H9 (cell line): Measurements from ENCODE around the gene ANKRD27. TPM values are rescaled to one million over a fixed set of nuclear protein-coding genes. Genes with fewer than 3 reads are reported as not detected.
"Not testable (repeated sequence)": the region's sequence is repeated elsewhere in the genome, so short reads cannot be mapped to it uniquely, and the experiment has no call there.

Source experiments
- DNase-seq: peaks from one replicate; pipeline ENCODE4 v3.0.0-alpha.2; 2017
- H2AFZ ChIP-seq: one replicate; pipeline ENCODE4 v1.6.1; 2013; ENCODE audit warnings: mild to moderate bottlenecking, low read length, control low read depth, moderate library complexity
- H2AK5ac ChIP-seq: 2 replicates; pipeline ENCODE4 v1.6.1; 2013; ENCODE audit warnings: low read length, control low read depth, mixed read lengths; ENCODE audit not compliant: insufficient read length
- H2BK120ac ChIP-seq: one replicate; pipeline ENCODE4 v1.6.1; 2013; ENCODE audit warnings: low read depth, mild to moderate bottlenecking, low read length, control low read depth, inconsistent platforms; ENCODE audit not compliant: poor library complexity, severe bottlenecking
- H2BK12ac ChIP-seq: 2 replicates; pipeline ENCODE4 v1.6.1; 2013; ENCODE audit warnings: low read length, control low read depth, mixed read lengths, low read depth; ENCODE audit not compliant: insufficient read length
- H2BK15ac ChIP-seq: 2 replicates; pipeline ENCODE4 v1.6.1; 2013; ENCODE audit warnings: low read depth, low read length, control low read depth
- H2BK20ac ChIP-seq: one replicate; pipeline ENCODE4 v1.6.1; 2013; ENCODE audit warnings: low read depth, mild to moderate bottlenecking, low read length, control low read depth, inconsistent platforms; ENCODE audit not compliant: poor library complexity, severe bottlenecking
- H2BK5ac ChIP-seq: 2 replicates; pipeline ENCODE4 v1.6.1; 2013; ENCODE audit warnings: low read length, control low read depth, mixed read lengths; ENCODE audit not compliant: insufficient read length
- H3K14ac ChIP-seq: 2 replicates; pipeline ENCODE4 v1.6.1; 2013; ENCODE audit warnings: low read length, control low read depth; ENCODE audit not compliant: insufficient read depth
- H3K18ac ChIP-seq: 2 replicates; pipeline ENCODE4 v1.6.1; 2013; ENCODE audit warnings: low read depth, mild to moderate bottlenecking, mixed read lengths, low read length, control low read depth; ENCODE audit not compliant: insufficient read length
- H3K23ac ChIP-seq: 2 replicates; pipeline ENCODE4 v1.6.1; 2013; ENCODE audit warnings: low read length, control low read depth, mixed read lengths, low read depth; ENCODE audit not compliant: insufficient read length
- H3K23me2 ChIP-seq: 2 replicates; pipeline ENCODE4 v1.6.1; 2013; ENCODE audit warnings: low read depth, mild to moderate bottlenecking, mixed read lengths, low read length, control low read depth; ENCODE audit not compliant: insufficient read length, poor library complexity, severe bottlenecking
- H3K27ac ChIP-seq: 2 replicates; pipeline ENCODE4 v1.5.1; 2013; ENCODE audit warnings: low read length, control low read depth, mixed read lengths, low read depth; ENCODE audit not compliant: insufficient read length
- H3K27me3 ChIP-seq: 2 replicates; pipeline ENCODE4 v1.6.1; 2013; ENCODE audit warnings: low read length, control low read depth, inconsistent platforms; ENCODE audit not compliant: insufficient read depth
- H3K4ac ChIP-seq: 2 replicates; pipeline ENCODE4 v1.6.1; 2013; ENCODE audit warnings: low read depth, mild to moderate bottlenecking, control low read depth, inconsistent platforms, low read length, moderate library complexity
- H3K4me1 ChIP-seq: 2 replicates; pipeline ENCODE4 v1.6.1; 2013; ENCODE audit warnings: low read length, control low read depth, inconsistent platforms; ENCODE audit not compliant: insufficient read depth
- H3K4me2 ChIP-seq: 2 replicates; pipeline ENCODE4 v1.6.1; 2013; ENCODE audit warnings: low read length, control low read depth, mixed read lengths; ENCODE audit not compliant: insufficient read length, insufficient read depth
- H3K56ac ChIP-seq: 2 replicates; pipeline ENCODE4 v1.6.1; 2013; ENCODE audit warnings: low read depth, mild to moderate bottlenecking, mixed read lengths, low read length, control low read depth; ENCODE audit not compliant: insufficient read length
- H3K79me1 ChIP-seq: 2 replicates; pipeline ENCODE4 v1.6.1; 2013; ENCODE audit warnings: low read depth, mild to moderate bottlenecking, moderate library complexity, low read length, control low read depth, inconsistent platforms; ENCODE audit not compliant: insufficient read depth, poor library complexity, severe bottlenecking
- H3K79me2 ChIP-seq: 2 replicates; pipeline ENCODE4 v1.6.1; 2013; ENCODE audit warnings: low read length, control low read depth, inconsistent platforms; ENCODE audit not compliant: insufficient read depth
- H3K9ac ChIP-seq: 2 replicates; pipeline ENCODE4 v1.6.1; 2013; ENCODE audit warnings: low read length, control low read depth, mixed read lengths; ENCODE audit not compliant: insufficient read length; ENCODE audit errors: extremely low read depth
- H3K9me3 ChIP-seq: one replicate; pipeline ENCODE4 v1.6.1; 2013; ENCODE audit warnings: low read depth, low read length, inconsistent platforms; ENCODE audit not compliant: control insufficient read depth
- H3T11ph ChIP-seq: one replicate; pipeline ENCODE4 v1.6.1; 2013; ENCODE audit warnings: mild to moderate bottlenecking, low read length, control low read depth, inconsistent platforms
- H4K20me1 ChIP-seq: one replicate; pipeline ENCODE4 v1.6.1; 2013; ENCODE audit not compliant: control insufficient read depth, insufficient read length, insufficient read depth
- H4K5ac ChIP-seq: 2 replicates; pipeline ENCODE4 v1.6.1; 2013; ENCODE audit warnings: low read depth, mild to moderate bottlenecking, mixed read lengths, low read length, control low read depth; ENCODE audit not compliant: insufficient read length
- H4K8ac ChIP-seq: replicated peaks from 2 replicates; pipeline ENCODE4 v1.6.1; 2013; ENCODE audit warnings: low read length, control low read depth, mixed read lengths, low read depth; ENCODE audit not compliant: insufficient read length
- H4K91ac ChIP-seq: 2 replicates; pipeline ENCODE4 v1.6.1; 2013; ENCODE audit warnings: low read depth, mild to moderate bottlenecking, moderate library complexity, mixed read lengths, low read length, control low read depth; ENCODE audit not compliant: insufficient read length
- H3K27ac Mint-ChIP-seq, 3 experiments: 2 replicates in 2 of 3; 3 replicates in 1 of 3; pipeline ENCODE4 v1.8.0; 2020 to 2021; ENCODE audit warnings: mixed read lengths in 3 of 3, mild to moderate bottlenecking in 1 of 3, moderate library complexity in 1 of 3
- H3K27me3 Mint-ChIP-seq: 2 replicates; pipeline ENCODE4 v1.8.0; 2021; ENCODE audit warnings: low read depth, mild to moderate bottlenecking, moderate library complexity, mixed read lengths
- H3K36me3 Mint-ChIP-seq, 3 experiments: 2 replicates in 2 of 3; 3 replicates in 1 of 3; pipeline ENCODE4 v1.8.0; 2020 to 2021; ENCODE audit warnings: low read depth in 3 of 3, mixed read lengths in 3 of 3; ENCODE audit not compliant: insufficient read depth in 1 of 3
- H3K4me1 Mint-ChIP-seq, 2 experiments: 2 replicates each; pipeline ENCODE4 v1.8.0; 2020; ENCODE audit warnings: mixed read lengths in 2 of 2
- H3K4me3 Mint-ChIP-seq, 2 experiments: 2 replicates in 1 of 2; 3 replicates in 1 of 2; pipeline ENCODE4 v1.8.0; 2020 to 2021; ENCODE audit warnings: mild to moderate bottlenecking in 2 of 2, mixed read lengths in 2 of 2, moderate library complexity in 1 of 2
- H3K9me3 Mint-ChIP-seq, 2 experiments: 2 replicates in 1 of 2; 3 replicates in 1 of 2; pipeline ENCODE4 v1.8.0; 2020; ENCODE audit warnings: mild to moderate bottlenecking in 2 of 2, mixed read lengths in 2 of 2, moderate library complexity in 1 of 2
- CTCF ChIP-seq: fragments of 200-600 bp; sonication (generic); conservative IDR thresholded peaks from 3 replicates; pipeline ENCODE4 v1.8.0; 2021; ENCODE audit warnings: antibody characterized with exemption, mild to moderate bottlenecking
- WGBS: extraction: QIAGEN DNeasy Blood & Tissue Kit; methylation state at CpG from one replicate; pipeline ENCODE4 v1.1.7; 2013; ENCODE audit warnings: missing lambda C conversion rate, low lambda C conversion rate, mixed read lengths; ENCODE audit not compliant: insufficient read length; ENCODE audit errors: extremely low coverage; 5-methylcytosine and 5-hydroxymethylcytosine counted together
- total RNA-seq: library from RNA; stranded (reverse); gene quantifications from 2 replicates; pipeline ENCODE4 v1.2.1, GENCODE V29; 2021

Gene ANKRD27
- total RNA-seq, 1 experiment from 2014 or later = 40.7 TPM

GRCh38 chr19:32702010-32702409 lies 27.0 kb upstream of the ANKRD27 start:
- peaks cover 13 to 31% (median 29%) of the 10 kb centered on the region in 3 experiments for H3K36me3 Mint-ChIP-seq
- Histone ChIP-seq H3T11ph (no peak overlapping the region), H3K14ac (no peak overlapping the region), H2BK120ac (no peak overlapping the region), H3K27me3 (no peaks in the 10 kb centered on the region), H4K5ac (no peak overlapping the region), H2AK5ac (no peak overlapping the region), H2AFZ (no peak overlapping the region), H3K79me2 (no peaks in the 10 kb centered on the region), H3K18ac (no peak overlapping the region), H2BK5ac (no peak overlapping the region), H3K56ac (no peak overlapping the region), H2BK20ac (no peak overlapping the region), H3K4me2 (no peak overlapping the region), H3K4ac (no peak overlapping the region), H4K20me1 (no peaks in the 10 kb centered on the region), H4K8ac (no peak overlapping the region), H3K4me1 (peaks cover 2% of the 10 kb centered on the region; the same call in 1 of the 2 replicates), H2BK12ac (no peak overlapping the region), H3K79me1 (no peaks in the 10 kb centered on the region), H3K9ac (no peak overlapping the region), H4K91ac (no peak overlapping the region), H3K23me2 (no peaks in the 10 kb centered on the region), H3K9me3 (no peaks in the 10 kb centered on the region), H2BK15ac (no peak overlapping the region), H3K27ac (no peak overlapping the region), H3K23ac (no peak overlapping the region)
- no peak for TF ChIP-seq CTCF
- DNase-seq = no peak
- peaks cover 18 to 25% of the 10 kb centered on the region in 2 experiments for H3K9me3 Mint-ChIP-seq
- H3K27ac Mint-ChIP-seq = no peak overlapping the region
- H3K4me1 Mint-ChIP-seq = peaks cover 25 to 29% of the 10 kb centered on the region in 2 experiments
- peaks cover 2% of the 10 kb centered on the region; the same call in 1 of the 2 replicates for H3K27me3 Mint-ChIP-seq
- no CpG with 5 or more reads among the region's 5 CpGs for WGBS
- no peak overlapping the region for H3K4me3 Mint-ChIP-seq

GRCh38 chr19:32700129-32700528 lies 25.1 kb upstream of the ANKRD27 start:
- H3K4me1 ChIP-seq, H3K27ac Mint-ChIP-seq, H3K4ac ChIP-seq, H3K27me3 Mint-ChIP-seq, H3K23ac ChIP-seq, H3K14ac ChIP-seq, DNase-seq, H2AK5ac ChIP-seq, H2BK12ac ChIP-seq, H3K4me2 ChIP-seq, H3K9me3 ChIP-seq, H2BK15ac ChIP-seq, H4K91ac ChIP-seq, H2BK120ac ChIP-seq, H3K27ac ChIP-seq, H3K9ac ChIP-seq, H4K5ac ChIP-seq, H3K79me1 ChIP-seq, H2BK5ac ChIP-seq, H4K20me1 ChIP-seq, H3K4me3 Mint-ChIP-seq, H3K79me2 ChIP-seq, H2AFZ ChIP-seq, H3T11ph ChIP-seq, H3K56ac ChIP-seq, H4K8ac ChIP-seq, H3K18ac ChIP-seq, H3K27me3 ChIP-seq, H3K23me2 ChIP-seq, H2BK20ac ChIP-seq: not testable (repeated sequence)
- peaks cover 13 to 30% (median 29%) of the 10 kb centered on the region in 3 experiments for H3K36me3 Mint-ChIP-seq
- no CpG with 5 or more reads among the region's 7 CpGs for WGBS
- peaks cover 18 to 24% of the 10 kb centered on the region in 2 experiments for H3K9me3 Mint-ChIP-seq
- peaks cover 25 to 29% of the 10 kb centered on the region in 2 experiments for H3K4me1 Mint-ChIP-seq
